Measurements from ENCODE around the gene UAP1.

DNA sequence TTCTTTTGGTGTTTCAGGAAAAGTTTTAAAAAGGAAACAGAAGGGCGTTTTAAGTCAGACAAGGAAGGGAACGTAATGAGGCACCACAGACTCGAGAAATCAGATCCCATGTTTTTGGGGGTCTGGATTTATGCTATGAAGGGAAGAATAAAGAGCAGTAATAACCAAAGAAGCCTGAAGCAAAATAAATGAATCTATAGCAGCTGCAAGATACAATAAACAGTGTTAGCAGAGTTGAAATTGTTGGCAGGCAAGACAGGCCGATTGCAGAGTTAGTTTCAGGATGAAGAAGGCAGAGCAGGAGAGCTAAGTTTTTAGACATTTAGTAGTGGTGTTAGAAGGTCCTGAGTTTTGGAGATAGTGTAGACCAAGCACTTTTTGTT is 71.2 kb downstream of the UAP1 start:
- no peak for TF ChIP-seq CTCF (IDR thresholded peaks at IDR 0.05; ENCODE audit: low read length)
- TF ChIP-seq EZH2phosphoT487 (IDR thresholded peaks at IDR 0.05; ENCODE audit: low read length): no peak
